Uterus (tissue), 4 donors: ENCODE data around the gene SAMD7. TPM values are rescaled to one million over a fixed set of nuclear protein-coding genes. Genes with fewer than 3 reads are reported as not detected.

Experiments
- DNase-seq, 2 donors: peaks; one replicate each; pipeline ENCODE4 v3.0.0-alpha.2; 2019 to 2020
- H3K27ac ChIP-seq, 2 donors: fragments of 200-600 bp; sonication (generic); 1 replicate in 1 of 2; 2 replicates in 1 of 2; pipeline ENCODE4 v1.5.1; 2016 to 2018
- H3K27me3 ChIP-seq, 2 donors: fragments of 200-600 bp; sonication (generic); one replicate each; pipeline ENCODE4 v1.5.1; 2018 to 2019; ENCODE audit warnings: control low read depth in 1 of 2
- H3K36me3 ChIP-seq, 2 donors: fragments of 200-600 bp; sonication (generic); one replicate each; pipeline ENCODE4 v1.5.1; 2019; ENCODE audit warnings: control low read depth in 1 of 2
- H3K4me1 ChIP-seq, 2 donors: fragments of 200-600 bp; sonication (generic); one replicate each; pipeline ENCODE4 v1.5.1; 2018 to 2019; ENCODE audit warnings: control low read depth in 1 of 2
- H3K4me3 ChIP-seq, 2 donors: fragments of 200-600 bp; sonication (generic); 1 replicate in 1 of 2; 2 replicates in 1 of 2; pipeline ENCODE4 v1.5.1; 2018 to 2019; ENCODE audit warnings: mild to moderate bottlenecking in 1 of 2
- H3K9me3 ChIP-seq, 2 donors: fragments of 200-600 bp; sonication (generic); one replicate each; pipeline ENCODE4 v1.5.1; 2019; ENCODE audit warnings: control low read depth in 1 of 2
- POLR2A ChIP-seq, 2 donors: fragments of 450-650 bp; IDR thresholded peaks; one replicate each; pipeline ENCODE4 v1.6.1; 2016; ENCODE audit warnings: antibody characterized with exemption in 2 of 2, mild to moderate bottlenecking in 1 of 2, moderate library complexity in 1 of 2
- intact Hi-C: fragments of 100-400 bp; cut with DNase I; formaldehyde crosslinking; loops from one replicate; pipeline ENCODE4 v1.15.1; 2023; ENCODE audit warnings: low total_unique reads
- total RNA-seq, 4 donors: library from RNA; depleted of rRNA in 3 of 4; stranded (reverse); fragments of >200 nt in 3 of 4; gene quantifications; one replicate each; pipeline versions ENCODE4 v1.1.0 to v1.2.4, GENCODE V29; 2014 to 2023
- TF ChIP-seq, protein P1 (sequence below), 4 experiments: fragments of 200-600 bp in 2 of 4; fragments of 450-650 bp in 2 of 4; sonication (generic) in 2 of 4; IDR thresholded peaks; one replicate each; pipeline ENCODE4 v1.5.1; 2016 to 2019; ENCODE audit warnings: antibody characterized with exemption in 4 of 4, mild to moderate bottlenecking in 2 of 4, moderate library complexity in 1 of 4
- donor health status: DM: yes; HTN: yes; CAD: no.

The SAMD7 gene
- total RNA-seq, 4 donors from 2014 or later, result not detected

DNA sequence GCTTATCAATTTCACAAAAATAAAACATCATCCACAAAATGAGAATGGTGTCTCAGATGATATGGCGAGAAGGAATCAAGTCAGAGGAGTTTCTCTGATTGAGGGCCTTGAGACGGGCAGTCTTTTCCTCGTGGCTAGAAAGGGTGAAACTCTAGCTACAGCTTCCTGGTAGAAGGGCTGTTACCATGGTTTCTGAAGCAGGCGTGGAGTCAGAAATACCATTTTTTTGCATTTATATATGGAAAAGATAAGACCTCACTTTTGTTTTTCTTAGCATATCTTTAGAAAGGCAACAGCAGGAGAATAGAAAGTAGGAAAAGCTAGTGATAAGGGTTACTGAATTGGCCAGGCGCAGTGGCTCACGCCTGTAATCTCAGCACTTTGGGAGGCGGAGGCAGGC is 17.3 kb upstream of the SAMD7 start:
- no peaks in the 10 kb centered on the region for H3K4me1 ChIP-seq
- intact Hi-C loops, result no loop called here

DNA sequence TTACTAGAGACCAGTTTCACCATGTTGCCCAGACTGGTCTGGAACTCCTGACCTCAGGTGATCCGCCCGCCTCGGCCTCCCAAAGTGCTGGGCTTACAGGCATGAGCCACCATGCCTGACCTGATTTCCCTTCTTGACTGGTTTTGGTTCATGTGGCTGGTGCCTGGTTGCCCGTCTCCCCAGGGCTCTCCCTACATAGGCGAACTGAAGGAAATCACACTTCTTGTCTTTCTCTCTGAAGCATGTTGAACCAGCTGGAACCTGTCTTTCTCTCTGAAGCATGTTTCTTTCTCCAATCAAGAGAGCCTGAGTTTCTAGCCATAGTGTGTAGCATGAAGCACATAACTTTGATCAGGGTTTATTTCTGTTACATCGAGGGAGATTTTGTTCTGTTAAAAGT is 16.3 kb upstream of the SAMD7 start:
- intact Hi-C loops, result no loop called here
- Histone ChIP-seq H3K4me1 (no peaks in the 10 kb centered on the region), H3K9me3 (no peaks in the 10 kb centered on the region), H3K27me3 (no peaks in the 10 kb centered on the region), H3K4me3 (no peak overlapping the region), H3K36me3 (no peaks in the 10 kb centered on the region), H3K27ac (no peak overlapping the region)
- TF ChIP-seq, protein P1, sequence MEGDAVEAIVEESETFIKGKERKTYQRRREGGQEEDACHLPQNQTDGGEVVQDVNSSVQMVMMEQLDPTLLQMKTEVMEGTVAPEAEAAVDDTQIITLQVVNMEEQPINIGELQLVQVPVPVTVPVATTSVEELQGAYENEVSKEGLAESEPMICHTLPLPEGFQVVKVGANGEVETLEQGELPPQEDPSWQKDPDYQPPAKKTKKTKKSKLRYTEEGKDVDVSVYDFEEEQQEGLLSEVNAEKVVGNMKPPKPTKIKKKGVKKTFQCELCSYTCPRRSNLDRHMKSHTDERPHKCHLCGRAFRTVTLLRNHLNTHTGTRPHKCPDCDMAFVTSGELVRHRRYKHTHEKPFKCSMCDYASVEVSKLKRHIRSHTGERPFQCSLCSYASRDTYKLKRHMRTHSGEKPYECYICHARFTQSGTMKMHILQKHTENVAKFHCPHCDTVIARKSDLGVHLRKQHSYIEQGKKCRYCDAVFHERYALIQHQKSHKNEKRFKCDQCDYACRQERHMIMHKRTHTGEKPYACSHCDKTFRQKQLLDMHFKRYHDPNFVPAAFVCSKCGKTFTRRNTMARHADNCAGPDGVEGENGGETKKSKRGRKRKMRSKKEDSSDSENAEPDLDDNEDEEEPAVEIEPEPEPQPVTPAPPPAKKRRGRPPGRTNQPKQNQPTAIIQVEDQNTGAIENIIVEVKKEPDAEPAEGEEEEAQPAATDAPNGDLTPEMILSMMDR (IDR thresholded peaks at IDR 0.05), result no peak
- TF ChIP-seq POLR2A (IDR thresholded peaks at IDR 0.05), result no peak
- no peak for DNase-seq

More for the DNA sequence above, 17.3 kb upstream of the SAMD7 start:
- Histone ChIP-seq H3K4me3 (no peak overlapping the region), H3K27me3 (no peaks in the 10 kb centered on the region), H3K9me3 (no peaks in the 10 kb centered on the region), H3K36me3 (no peaks in the 10 kb centered on the region), H3K27ac (no peak overlapping the region)
- no peak for TF ChIP-seq POLR2A (IDR thresholded peaks at IDR 0.05)
- TF ChIP-seq, protein P1 (IDR thresholded peaks at IDR 0.05), result no peak
- DNase-seq, result no peak

DNA sequence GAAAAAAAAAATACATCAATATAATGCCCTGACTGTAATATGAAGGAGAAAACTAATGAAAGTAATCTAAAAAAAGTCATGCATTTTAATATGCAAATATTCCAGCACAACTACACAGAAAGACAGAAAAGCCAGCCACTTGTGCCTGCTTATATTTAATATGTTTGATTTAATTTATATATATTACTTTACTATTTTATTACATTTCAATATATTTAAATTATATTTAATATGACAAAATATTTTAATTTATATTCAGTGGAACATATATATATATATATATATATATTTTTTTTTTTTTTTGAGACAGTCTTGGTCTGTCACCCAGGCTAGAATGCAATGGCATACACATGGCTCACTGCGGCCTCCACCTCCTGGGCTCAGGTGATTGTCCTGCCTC is 14.1 kb upstream of the SAMD7 start:
- H3K4me1 ChIP-seq, result no peaks in the 10 kb centered on the region
- H3K27me3 ChIP-seq, result no peaks in the 10 kb centered on the region
- H3K4me3 ChIP-seq, result no peak overlapping the region

DNA sequence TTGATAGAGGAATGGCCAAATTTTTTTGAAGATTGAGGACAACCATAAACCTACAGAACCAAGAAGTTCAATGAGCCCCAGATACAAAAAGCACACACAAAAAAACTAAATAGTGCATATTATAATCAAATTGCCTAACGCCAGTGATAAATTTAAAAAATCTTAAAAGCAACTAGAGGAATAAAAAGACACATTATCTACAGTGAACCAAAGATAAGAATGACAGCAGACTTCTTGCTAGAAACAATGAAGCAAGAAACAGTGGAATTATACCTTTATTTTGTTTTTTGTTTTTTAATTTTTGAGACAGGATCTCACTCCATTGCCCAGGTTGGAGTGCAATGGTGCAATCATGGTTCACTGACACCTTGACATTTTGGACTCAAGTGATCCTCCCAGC is 9.9 kb upstream of the SAMD7 start:
- H3K27me3 ChIP-seq, result no peaks in the 10 kb centered on the region
- intact Hi-C loops, result no loop called here
- no peak for TF ChIP-seq POLR2A (IDR thresholded peaks at IDR 0.05)
- TF ChIP-seq, protein P1 (IDR thresholded peaks at IDR 0.05), result no peak
- no peak overlapping the region for H3K4me3 ChIP-seq
- DNase-seq, result no peak
- no peak overlapping the region for H3K27ac ChIP-seq
- H3K36me3 ChIP-seq, result no peaks in the 10 kb centered on the region
- no peaks in the 10 kb centered on the region for H3K4me1 ChIP-seq
- H3K9me3 ChIP-seq, result no peaks in the 10 kb centered on the region

More for the DNA sequence above, 14.1 kb upstream of the SAMD7 start:
- intact Hi-C loops, result no loop called here
- no peak overlapping the region for H3K27ac ChIP-seq
- no peak for DNase-seq
- no peaks in the 10 kb centered on the region for H3K36me3 ChIP-seq
- TF ChIP-seq, protein P1 (IDR thresholded peaks at IDR 0.05), result no peak
- TF ChIP-seq POLR2A (IDR thresholded peaks at IDR 0.05), result no peak
- no peaks in the 10 kb centered on the region for H3K9me3 ChIP-seq

DNA sequence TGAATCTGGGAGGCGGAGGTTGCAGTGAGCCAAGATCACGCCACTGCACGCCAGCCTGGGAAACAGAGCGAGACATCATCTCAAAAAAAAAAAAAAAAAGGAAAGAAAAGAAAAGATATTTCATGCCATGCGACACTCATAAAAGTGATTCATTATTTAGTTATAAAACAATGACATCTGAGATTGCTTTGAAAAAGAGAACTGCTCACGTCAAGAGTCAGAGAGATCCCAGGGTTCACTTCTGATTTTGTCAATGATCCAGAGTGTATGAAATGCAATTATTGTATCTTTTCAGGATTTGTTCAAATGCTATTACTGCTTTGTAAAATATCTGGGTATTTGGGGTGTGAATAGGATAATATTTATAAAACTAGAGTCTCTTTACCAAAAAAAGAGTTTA is 6.0 kb upstream of the SAMD7 start:
- intact Hi-C loops, result no loop called here
- no peak for TF ChIP-seq POLR2A (IDR thresholded peaks at IDR 0.05)
- TF ChIP-seq, protein P1 (IDR thresholded peaks at IDR 0.05), result no peak
- H3K27me3 ChIP-seq, result peaks cover 0 to 4% of the 10 kb centered on the region in 2 donors

More for the DNA sequence above, 6.0 kb upstream of the SAMD7 start:
- Histone ChIP-seq H3K9me3 (no peaks in the 10 kb centered on the region), H3K36me3 (no peaks in the 10 kb centered on the region), H3K4me1 (no peaks in the 10 kb centered on the region), H3K4me3 (no peak overlapping the region), H3K27ac (no peak overlapping the region)
- no peak for DNase-seq
